Raji (cell line): ENCODE measurements around the gene TRAPPC2L.

Experiments
- POLR2A ChIP-seq: IDR thresholded peaks from 2 replicates; pipeline ENCODE4 v1.6.1; 2011; ENCODE audit warnings: low read depth, low read length, control low read depth; ENCODE audit not compliant: insufficient read depth

Gene TRAPPC2L

GRCh38 chr16:88861359-88861758 lies 4.4 kb downstream of the TRAPPC2L start:
- TF ChIP-seq POLR2A: no peak

GRCh38 chr16:88862968-88863367 lies 6.0 kb downstream of the TRAPPC2L start:
- TF ChIP-seq POLR2A: no peak

GRCh38 chr16:88863426-88863825 lies 6.5 kb downstream of the TRAPPC2L start:
- no peak for TF ChIP-seq POLR2A

GRCh38 chr16:88864099-88864498 lies 7.2 kb downstream of the TRAPPC2L start:
- no peak for TF ChIP-seq POLR2A

GRCh38 chr16:88864521-88864920 lies 7.6 kb downstream of the TRAPPC2L start:
- no peak for TF ChIP-seq POLR2A

GRCh38 chr16:88865310-88865709 lies 8.4 kb downstream of the TRAPPC2L start:
- TF ChIP-seq POLR2A: no peak

- no peak for TF ChIP-seq POLR2A
These were observed 8.8 kb downstream of the TRAPPC2L start for GRCh38 chr16:88865742-88866141.

GRCh38 chr16:88866151-88866920 lies 9.4 kb downstream of the TRAPPC2L start, which contains the start of gene PABPN1L:
Gene PABPN1L (minus strand): TSS chr16:88866660. CDS start chr16:88866606, 54 bp downstream.
- no peak for TF ChIP-seq POLR2A

GRCh38 chr16:88867581-88868246 lies 10.8 kb downstream of the TRAPPC2L start:
- no peak for TF ChIP-seq POLR2A

- no peak for TF ChIP-seq POLR2A
These were observed 12.2 kb downstream of the TRAPPC2L start for GRCh38 chr16:88868974-88869672.

GRCh38 chr16:88869673-88869980 lies 12.7 kb downstream of the TRAPPC2L start:
- TF ChIP-seq POLR2A: no peak

- no peak for TF ChIP-seq POLR2A
These were observed 13.9 kb downstream of the TRAPPC2L start for GRCh38 chr16:88870608-88871348.

- TF ChIP-seq POLR2A: no peak
These were observed 14.4 kb downstream of the TRAPPC2L start for GRCh38 chr16:88871349-88871702.

GRCh38 chr16:88871730-88872416 lies 14.9 kb downstream of the TRAPPC2L start:
- no peak for TF ChIP-seq POLR2A
